HL-60 (cell line): ENCODE data around the gene PTPRN2.
"Not testable (repeated sequence)": the region's sequence is repeated elsewhere in the genome, so short reads cannot be mapped to it uniquely, and the experiment has no call there.

Experiments used
- GABPA ChIP-seq: IDR thresholded peaks from 2 replicates; pipeline ENCODE4 v1.6.1; 2012; ENCODE audit warnings: low read depth
- TF ChIP-seq, protein P1 (sequence below): IDR thresholded peaks from one replicate; pipeline ENCODE4 v1.5.1; 2011; ENCODE audit warnings: low read length, control low read depth, inconsistent platforms; ENCODE audit not compliant: insufficient read depth

DNA sequence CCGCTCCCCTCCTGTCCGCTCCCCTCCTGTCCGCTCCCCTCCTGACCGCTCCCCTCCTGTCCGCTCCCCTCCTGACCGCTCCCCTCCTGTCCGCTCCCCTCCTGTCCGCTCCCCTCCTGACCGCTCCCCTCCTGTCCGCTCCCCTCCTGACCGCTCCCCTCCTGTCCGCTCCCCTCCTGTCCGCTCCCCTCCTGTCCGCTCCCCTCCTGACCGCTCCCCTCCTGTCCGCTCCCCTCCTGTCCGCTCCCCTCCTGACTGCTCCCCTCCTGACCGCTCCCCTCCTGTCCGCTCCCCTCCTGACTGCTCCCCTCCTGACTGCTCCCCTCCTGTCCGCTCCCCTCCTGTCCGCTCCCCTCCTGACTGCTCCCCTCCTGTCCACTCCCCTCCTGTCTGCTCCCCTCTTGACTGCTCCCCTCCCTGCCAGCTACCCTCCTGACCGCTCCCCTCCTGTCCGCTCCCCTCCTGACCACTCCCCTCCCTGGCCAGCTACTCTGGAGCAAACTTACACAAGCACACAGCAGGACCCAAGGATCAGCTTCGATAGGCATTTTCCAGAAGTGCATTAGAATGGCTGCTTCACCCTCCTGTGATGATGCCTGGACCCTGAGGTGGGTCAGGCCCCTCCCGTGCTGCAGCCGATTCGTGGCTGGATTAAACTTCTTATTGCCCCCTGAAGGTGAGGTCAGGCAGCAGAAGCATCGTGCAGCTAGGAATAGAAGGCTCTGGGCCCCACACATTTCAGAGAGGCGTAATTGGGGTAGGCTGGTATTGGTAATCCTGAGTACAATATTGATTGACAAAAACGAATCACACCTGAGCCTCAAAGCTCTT, 235.5 kb downstream of the PTPRN2 start:
- TF ChIP-seq, protein P1, sequence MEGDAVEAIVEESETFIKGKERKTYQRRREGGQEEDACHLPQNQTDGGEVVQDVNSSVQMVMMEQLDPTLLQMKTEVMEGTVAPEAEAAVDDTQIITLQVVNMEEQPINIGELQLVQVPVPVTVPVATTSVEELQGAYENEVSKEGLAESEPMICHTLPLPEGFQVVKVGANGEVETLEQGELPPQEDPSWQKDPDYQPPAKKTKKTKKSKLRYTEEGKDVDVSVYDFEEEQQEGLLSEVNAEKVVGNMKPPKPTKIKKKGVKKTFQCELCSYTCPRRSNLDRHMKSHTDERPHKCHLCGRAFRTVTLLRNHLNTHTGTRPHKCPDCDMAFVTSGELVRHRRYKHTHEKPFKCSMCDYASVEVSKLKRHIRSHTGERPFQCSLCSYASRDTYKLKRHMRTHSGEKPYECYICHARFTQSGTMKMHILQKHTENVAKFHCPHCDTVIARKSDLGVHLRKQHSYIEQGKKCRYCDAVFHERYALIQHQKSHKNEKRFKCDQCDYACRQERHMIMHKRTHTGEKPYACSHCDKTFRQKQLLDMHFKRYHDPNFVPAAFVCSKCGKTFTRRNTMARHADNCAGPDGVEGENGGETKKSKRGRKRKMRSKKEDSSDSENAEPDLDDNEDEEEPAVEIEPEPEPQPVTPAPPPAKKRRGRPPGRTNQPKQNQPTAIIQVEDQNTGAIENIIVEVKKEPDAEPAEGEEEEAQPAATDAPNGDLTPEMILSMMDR, result not testable (repeated sequence)
- not testable (repeated sequence) for TF ChIP-seq GABPA
